Measurements from ENCODE around the gene TMCC1.
A peak's percentile ranks its signal among the peaks of the same experiment; 100 is the strongest.
"Not testable (repeated sequence)": the region's sequence is repeated elsewhere in the genome, so short reads cannot be mapped to it uniquely, and the experiment has no call there.

The TMCC1 gene

DNA sequence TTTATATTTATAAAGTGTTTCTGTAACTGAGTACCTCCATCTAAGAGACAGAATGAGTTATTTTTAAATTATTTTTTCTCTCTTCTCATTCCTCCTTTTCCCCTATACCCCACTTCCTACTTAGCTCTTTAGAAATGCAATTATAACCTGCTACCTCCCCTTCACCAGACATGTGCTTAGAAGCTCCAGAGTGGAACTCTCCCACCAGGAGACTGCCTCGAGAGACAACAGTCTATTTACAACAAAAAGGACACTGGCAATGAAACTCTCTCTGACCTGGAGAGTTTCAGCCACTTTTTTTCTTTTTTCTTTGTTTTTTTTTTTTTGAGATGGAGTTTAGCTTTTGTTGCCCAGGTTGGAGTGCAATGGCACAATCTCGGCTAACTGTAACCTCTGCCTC lies 177.7 kb downstream of the TMCC1 start:
- DNase-seq = no peak

DNA sequence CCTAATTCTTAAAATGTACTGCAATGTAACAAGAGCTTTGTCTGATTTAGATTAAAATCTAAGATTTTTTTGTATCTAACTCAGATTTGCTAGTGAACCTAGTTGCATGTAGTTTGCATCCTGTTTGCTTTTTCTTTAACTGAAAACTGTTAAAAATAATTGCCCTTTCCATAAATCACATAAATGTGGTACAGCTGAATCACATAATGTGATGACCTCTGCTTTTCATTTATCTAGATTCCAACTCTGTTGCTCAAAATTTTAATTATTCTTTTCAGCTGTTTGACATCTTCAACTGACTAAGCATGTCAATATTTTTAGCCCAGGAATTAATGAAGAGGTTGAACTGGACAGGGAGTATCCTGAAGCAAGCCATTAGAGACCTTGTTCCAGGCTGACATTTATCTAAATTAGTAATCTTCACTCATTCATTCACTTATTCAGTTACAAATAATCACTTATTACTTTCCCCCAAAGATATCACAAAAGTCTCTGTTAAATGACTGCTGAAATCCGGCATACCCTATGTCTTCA lies 185.1 kb downstream of the TMCC1 start:
- no peak for DNase-seq

DNA sequence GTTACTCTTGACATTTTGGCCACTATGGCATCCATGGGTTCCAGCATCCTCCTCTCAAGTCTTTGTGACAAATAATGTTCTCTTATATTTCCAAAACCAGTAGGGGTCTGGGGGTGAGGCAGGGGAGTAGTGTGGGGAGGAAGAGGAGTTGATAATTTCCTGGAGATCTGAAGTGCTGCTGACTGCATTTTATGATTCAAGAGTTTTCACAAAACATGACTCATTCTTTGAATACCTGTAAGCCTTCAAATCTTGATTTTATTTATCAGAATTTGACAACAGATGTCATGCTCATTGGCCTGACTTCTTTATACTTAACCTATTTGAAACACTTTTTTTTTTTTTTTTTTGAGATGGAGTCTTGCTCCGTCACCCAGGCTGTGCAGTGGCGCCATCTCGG lies 188.2 kb downstream of the TMCC1 start:
- no peak for DNase-seq

DNA sequence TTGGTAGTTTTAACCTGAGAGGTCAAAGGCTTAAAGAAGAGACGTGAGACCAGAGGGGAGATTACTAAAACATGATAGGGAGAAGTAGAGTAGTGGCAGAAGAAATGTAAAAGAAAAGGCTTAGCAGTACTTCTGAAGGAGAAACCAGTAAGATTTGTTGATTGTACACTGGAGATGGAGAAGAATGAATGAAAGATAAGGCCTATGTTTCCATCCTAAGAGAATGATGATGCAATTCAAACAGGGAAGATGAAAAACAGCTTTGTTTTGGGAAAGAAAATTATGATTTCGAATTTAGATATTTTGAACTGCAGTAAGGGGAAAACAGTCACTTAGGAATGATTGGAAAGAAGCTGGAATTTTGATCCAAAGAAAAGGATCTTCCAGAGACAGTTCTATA lies 189.6 kb downstream of the TMCC1 start:
- no peak for DNase-seq

DNA sequence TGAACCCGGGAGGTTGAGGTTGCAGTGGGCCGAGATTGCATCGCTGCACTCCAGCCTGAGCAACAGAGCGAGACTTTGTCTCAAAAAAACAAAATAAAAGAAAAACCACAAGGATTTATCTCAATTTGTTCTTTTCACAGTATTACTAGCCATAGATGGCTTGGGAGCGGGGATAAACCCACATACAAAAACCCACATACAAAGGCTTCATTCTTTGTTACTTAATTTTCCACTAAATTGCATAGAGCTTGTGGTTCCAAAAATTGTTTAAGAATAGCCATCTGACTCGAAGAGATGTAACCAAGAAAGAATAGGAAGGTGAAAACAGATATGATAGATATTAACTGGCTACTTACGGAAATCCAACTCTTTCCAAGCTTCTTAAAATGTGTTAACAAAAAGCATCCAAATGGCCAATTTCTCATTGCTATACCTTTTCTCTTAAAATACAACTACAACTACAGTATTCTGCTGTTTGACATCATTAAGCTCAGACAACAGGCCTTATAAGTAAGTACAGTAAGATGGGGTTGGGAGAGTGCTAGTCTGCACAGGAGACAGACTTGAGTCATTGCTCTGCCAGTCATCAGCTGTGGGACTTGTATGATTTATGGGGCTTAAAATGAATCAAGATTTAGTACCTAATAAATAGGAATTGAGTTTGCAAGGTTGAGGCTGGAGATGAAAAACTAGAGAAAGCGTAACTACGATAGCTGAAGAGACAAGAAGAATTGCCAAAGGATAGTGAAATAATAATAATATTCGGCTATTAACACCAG lies 190.4 kb downstream of the TMCC1 start:
- DNase-seq = no peak

DNA sequence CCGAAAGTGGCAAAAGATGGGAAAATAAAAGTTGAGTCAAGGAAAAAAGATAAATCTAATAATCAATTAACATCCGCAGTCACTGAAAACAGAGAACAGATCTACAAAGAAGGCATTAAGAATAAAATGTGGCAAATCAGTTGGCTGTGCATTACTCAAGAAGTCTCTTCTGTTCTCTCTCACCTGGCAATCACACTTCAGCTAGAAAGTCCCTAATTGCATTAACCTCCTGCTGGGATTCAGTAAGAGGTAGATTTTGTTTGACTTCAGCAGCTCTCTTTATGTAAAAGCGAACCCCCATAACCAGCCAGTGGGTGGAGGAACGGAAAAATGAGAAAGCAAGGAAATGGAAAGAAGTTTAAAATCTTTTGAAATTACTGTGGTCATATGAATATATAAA lies 192.3 kb downstream of the TMCC1 start:
- no peak for DNase-seq

DNA sequence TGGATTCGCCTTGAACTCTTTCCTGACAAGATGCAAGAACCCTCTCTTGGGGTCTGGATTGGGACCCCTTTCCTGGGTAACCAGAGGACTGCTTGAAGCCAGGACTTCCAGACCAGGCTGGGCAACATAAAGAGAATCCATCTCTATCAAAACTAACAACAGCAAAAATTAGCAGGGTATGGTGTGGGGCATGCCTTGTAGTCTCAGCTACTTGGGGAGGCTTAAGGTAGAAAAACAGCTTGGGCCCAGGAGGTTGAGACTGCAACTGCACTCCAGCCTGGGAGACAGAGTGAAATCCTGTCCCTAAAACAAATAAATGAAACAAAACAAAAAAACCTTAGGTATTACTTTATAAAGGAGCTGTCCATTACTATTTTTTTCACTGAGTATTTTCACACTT lies 193.9 kb downstream of the TMCC1 start:
- DNase-seq = no peak

DNA sequence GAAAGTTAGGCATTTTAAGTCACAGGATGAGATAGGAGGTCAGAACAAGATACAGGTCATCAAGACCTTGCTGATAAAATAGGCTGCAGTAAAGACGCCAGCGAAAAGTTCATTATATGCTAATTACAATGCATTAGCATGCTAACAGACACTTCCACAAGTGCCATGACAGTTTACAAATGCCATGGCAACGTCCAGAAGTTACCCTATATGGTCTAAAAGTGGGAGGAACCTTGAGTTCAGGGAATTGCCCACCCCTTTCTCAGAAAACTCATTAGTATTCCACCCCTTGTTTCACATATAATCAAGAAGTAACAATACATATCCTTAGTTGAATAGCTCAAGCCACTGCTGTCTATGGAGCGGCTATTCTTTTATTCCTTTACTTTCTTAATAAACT lies 194.3 kb downstream of the TMCC1 start:
- DNase-seq = no peak

DNA sequence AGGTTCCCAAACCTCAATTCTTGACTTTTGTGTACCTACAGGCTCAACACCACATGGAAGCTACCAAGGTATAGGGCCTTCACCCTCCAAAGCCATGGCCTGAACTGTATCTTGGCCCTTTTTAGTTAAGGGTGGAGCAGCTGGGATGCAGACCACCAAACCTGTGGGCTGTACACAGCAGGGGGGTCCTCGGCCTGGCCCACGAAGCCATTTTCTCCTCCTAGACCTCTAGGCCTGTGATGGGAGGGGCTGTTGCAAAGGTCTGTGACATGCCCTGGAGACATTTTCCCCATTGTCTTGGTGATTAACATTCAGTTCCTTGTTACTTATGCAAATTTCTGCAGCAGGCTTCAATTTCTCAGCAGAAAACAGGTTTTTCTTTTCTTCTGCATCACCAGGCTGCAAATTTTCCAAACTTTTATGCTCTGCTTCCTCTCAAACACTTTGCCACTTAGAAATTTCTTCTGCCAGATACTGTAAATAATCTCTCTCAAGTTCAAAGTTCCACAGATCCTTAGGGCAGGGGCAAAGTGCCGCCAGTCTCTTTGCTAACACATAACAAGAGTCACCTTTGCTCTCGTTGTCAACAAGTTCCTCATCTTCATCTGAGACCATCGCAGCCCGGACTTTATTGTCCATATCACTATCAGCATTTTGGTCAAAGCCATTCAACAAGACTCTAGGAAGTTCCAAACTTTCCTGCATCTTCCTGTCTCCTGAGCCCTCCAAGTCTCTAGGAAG lies 196.1 kb downstream of the TMCC1 start:
- no peak for DNase-seq

DNA sequence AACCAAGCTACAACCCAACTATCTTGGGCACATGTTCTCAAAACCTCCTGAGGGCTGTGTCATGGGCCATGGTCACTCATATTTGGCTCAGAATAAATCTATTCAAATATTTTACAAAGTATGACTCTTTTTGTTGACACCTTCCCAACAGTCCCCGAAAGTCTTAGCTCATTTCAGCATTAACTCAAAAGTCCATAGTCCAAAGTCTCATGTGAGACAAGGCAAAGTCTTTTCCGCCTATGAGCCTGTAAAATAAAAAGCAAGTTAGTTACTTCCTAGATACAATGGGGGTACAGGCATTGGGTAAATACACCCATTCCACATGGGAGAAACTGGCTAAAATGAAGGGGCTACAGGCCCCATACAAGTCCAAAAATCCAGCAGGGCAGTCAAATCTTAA lies 197.1 kb downstream of the TMCC1 start:
- not testable (repeated sequence) for DNase-seq

DNA sequence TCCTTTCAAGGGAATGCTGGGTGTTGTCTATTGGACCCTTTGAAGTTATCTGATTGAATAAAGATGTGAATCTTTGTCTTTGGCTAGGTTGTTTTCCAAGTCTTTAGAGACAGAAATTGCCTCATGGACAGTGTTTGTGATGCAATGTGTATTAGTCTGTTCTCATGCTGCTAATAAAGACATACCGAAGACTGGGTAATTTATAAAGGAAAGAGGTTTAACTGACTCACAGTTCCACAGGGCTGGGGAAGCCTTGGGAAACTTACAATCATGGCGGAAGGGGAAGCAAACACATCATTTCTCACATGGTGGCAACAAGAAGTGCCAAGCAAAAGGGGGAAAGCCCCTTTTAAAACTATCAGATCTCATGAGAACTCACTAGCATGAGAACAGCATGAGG lies 198.3 kb downstream of the TMCC1 start:
- DNase-seq = no peak

DNA sequence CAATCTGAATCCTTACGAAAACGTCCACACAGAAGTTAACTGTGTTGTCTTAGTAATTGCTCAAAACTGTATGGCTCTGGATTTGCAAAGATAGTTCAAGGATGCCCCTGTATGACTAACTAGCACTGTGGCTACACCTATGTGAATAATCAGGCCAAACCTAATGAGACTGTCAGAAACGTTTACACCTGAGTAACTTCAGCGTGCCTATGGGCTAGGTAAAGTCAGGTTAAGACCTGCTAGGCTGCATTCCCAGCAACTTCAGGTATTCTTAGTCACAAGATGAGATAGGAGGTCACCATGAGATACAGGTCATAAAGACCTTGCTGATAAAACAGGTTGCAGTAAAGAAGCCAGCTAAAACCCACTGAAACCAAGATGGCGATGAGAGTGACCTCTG lies 199.3 kb downstream of the TMCC1 start:
- no peak for DNase-seq

DNA sequence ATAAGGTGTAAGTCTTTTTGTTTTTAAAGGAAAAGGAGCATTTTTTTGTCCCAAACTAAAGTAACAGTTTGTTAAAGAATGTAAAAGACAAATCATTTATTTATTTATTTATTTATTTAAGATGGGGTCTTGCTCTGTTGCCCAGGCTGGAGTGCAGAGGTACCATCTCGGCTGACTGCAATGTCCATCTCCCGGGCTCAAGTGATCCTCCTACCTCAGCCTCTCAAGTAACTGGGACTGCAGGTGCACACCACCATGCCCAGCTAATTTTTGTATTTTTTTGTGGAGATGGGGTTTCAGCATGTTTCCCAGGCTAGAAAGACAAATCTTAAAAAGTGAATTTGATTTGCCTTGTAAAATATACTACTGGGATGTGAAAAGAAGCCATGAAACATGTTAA lies 200.8 kb downstream of the TMCC1 start:
- no peak for DNase-seq

DNA sequence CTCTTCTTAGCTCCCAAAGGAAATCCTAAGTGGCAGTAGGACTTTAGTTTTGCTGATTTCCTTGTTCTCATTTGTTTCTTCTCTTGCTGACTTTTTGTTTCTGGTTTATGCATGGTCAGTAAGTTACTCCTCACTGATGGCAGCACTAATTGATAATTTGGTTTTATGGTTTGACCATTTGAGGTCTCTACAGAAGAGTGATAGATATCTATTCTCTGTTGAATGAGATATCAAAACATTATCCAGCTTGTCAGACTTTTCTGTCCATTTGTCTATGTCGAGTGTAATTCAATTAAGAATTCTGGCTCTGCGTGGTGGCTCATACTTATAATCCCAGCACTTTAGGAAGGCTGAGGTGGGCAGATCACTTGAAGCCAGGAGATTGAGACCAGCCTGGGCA lies 202.5 kb downstream of the TMCC1 start:
- DNase-seq = no peak

DNA sequence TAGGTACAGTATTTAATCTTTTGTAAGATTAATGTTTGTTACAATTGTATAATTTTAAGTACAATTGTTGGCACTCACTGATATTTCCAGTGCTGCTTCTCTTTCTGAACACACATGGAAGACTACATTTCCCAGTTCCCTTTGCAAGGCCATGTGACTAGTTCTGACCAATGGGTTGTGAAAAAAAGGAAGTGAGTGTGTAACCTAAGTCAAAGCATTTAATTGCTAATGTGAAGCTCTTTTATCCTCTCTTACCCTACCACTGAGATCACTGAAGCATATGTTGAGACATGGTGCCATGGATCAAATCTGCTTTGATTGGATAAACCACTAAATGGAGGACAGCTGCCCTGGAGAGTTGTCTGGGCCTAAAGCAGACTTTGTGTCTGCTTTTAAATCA lies 203.1 kb downstream of the TMCC1 start:
- peak; percentile 54 for DNase-seq

DNA sequence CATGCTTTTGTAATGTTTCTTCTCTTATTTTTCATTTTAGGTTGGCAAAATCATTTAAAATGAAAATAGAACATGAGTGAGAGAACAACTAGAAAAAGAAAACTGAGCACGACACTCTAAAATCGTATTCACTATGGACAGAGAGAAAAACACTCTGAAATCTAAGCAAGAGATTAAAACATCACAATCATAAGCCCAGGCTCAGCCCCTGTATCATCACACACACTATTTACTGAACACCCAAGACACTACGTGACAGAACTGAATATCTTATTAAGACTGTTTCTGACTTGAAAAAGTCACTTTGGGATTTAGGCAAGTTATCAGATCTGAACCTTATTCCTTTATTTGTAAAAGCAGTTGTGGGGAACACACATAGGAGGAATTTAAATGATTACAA lies 204.5 kb downstream of the TMCC1 start:
- DNase-seq = no peak

DNA sequence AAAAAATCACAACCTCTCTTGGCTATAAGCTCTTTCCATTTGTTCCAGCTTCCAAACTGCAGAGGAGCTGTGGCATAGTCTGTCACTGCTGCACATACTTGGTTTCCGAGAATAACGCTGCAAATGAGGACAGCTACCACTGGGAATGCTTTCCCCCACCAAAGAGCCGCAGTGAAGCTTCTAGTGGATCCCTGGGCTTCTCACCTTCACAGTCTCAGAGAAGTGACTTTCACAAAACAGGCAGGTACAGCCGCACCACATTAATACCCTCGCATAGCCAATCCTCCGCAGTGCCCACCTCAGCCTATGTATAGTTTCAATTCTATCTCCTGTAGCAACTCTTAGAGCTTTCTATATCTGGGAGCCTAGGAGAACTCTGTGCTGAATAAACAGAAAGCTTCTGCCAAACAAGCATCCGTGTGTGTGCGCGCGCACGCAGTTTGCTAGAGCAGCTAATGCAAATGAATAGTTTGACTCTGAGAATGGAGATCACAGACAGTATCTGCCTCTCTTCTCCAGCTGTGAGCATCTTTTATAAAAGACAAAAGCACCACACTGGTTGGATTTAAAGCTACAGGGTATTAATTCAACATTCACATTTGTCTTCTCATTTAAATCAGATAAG lies 205.1 kb downstream of the TMCC1 start:
- DNase-seq = peak; percentile 83

DNA sequence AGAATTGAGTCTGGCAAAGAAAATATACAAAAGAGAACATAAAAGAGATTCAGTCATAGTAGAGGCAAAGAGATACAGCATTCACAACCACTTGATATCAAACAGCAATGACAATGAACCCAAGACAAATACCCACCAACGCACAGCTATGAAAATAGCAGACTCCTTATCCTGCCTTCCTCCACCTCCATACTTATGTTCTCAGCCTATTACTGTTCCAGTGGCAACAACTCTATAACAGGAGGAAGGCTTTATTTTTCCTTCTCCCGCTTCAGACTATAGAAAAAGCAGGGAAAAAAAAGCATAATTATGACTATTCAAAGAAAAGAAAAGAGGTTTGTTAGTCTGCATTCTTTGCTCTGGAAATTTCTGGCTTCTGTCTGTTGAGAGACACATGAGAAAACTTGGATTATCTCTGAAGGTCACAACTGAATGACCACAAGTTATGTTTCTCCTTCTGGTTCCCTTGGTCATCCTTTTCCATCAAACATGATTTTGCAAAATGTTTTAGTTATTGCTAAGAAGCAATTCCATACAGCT lies 205.9 kb downstream of the TMCC1 start:
- DNase-seq = no peak

DNA sequence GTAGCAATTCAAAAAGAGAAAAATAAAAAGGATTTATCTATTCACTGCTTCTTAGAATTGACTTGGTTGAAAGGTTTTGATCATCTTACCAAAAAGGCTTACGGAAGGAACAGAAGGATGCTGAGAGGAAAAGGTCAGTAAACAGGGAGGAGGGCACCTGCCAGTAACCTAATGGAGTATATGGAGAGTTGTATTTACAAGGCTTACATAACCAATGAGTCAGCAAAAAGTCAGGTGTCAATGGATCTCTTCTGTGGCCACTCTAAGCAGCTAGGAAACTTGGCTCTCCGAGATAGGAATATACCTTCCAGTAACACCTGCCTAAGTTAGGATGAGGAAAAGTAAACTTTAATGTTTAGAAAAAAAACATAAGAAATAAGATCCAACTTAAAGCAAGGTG lies 206.6 kb downstream of the TMCC1 start:
- no peak for DNase-seq

DNA sequence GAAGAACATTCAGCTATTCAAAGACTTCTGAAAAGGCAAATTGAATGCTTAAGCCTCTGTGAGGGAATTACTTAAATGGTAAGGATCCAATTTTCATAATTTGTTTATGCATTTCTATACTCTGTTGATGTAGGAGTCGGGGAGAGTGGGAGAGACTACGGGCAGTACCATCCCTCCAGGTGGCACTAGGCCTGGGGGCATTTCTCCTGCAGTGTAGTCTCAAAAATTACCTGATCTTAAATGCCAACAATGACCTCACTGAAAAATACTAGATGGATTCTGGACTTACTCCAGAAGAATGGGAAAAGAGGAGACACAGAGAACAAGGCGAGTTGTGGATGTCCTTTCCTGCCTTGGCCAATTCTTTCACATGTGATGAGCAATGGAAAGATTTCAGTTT lies 209.2 kb downstream of the TMCC1 start:
- peak; percentile 40 for DNase-seq

DNA sequence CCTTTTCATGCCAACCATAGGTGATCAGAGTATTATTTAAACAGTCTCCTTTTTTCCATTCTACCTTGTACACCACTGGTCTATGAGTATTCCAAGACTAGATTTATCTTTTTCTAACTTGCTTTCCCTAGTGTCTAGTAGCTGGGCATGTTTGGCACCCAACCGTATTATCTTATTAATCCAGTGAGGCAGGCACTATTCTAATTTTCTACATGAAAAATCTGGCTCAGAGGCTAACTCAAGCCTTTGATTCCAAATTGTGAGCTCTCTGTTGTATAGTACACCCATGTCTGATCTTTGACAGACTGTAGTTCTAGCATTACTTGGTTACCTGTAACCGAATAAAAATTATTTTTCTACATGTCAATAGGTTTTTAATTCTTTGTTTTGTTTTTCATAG lies 210.3 kb downstream of the TMCC1 start:
- no peak for DNase-seq

DNA sequence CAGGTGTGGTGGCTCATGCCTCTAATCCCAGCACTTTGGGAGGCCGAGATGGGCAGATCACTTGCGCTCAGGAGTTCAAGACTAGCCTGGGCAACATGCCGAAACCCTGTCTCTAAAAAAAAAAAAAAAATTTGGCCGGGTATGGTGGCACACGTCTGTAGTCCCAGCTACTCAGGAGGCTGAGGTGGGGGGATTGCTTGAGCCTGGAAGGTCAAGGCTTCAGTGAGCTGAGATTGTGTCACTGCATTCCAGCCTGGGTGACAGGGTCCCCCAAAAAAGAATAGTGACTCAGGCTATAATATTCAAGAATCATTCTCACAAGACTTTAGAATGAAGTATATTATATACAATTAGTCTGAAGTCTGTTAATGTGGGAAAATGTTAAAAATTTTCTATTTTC lies 216.5 kb downstream of the TMCC1 start:
- no peak for DNase-seq

DNA sequence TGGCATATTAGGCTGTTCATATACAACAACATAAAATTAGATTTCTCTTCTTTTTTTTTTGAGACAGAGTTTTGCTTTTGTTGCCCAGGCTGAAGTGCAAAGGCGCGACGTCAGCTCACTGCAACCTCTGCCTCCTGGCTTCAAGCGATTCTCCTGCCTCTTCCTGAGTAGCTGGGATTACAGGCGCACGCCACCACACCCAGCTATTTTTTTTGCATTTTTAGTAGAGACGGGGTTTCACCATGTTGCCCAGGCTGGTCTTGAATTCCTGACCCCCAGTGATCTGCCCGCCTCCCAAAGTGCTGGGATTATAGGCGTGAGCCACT lies 218.8 kb downstream of the TMCC1 start:
- not testable (repeated sequence) for DNase-seq

Data from NCI-H526 treated with DMSO at 0.1 percent for 48 hours (cell line).